ENCODE results near the gene PI4K2B.

The PI4K2B gene

GRCh38 chr4:25307596-25307995, 73.8 kb downstream of the PI4K2B start:
- H3K4me3 ChIP-seq (replicated peaks; ENCODE audit: insufficient read depth, low read length): no peak overlapping the region
- DNase-seq (ENCODE audit: low read depth in 1 of 2, low spot score in 1 of 2): no peak
- no peak overlapping the region for H3K27ac ChIP-seq (replicated peaks)
- no peak for TF ChIP-seq POLR2AphosphoS5 (IDR thresholded peaks at IDR 0.05; ENCODE audit: low read depth)
- TF ChIP-seq, protein P1, sequence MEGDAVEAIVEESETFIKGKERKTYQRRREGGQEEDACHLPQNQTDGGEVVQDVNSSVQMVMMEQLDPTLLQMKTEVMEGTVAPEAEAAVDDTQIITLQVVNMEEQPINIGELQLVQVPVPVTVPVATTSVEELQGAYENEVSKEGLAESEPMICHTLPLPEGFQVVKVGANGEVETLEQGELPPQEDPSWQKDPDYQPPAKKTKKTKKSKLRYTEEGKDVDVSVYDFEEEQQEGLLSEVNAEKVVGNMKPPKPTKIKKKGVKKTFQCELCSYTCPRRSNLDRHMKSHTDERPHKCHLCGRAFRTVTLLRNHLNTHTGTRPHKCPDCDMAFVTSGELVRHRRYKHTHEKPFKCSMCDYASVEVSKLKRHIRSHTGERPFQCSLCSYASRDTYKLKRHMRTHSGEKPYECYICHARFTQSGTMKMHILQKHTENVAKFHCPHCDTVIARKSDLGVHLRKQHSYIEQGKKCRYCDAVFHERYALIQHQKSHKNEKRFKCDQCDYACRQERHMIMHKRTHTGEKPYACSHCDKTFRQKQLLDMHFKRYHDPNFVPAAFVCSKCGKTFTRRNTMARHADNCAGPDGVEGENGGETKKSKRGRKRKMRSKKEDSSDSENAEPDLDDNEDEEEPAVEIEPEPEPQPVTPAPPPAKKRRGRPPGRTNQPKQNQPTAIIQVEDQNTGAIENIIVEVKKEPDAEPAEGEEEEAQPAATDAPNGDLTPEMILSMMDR (IDR thresholded peaks at IDR 0.05; ENCODE audit: insufficient read depth, low read length): no peak
- no peak for TF ChIP-seq REST (IDR thresholded peaks at IDR 0.05; ENCODE audit: insufficient replicate concordance, low read depth)
- no peak for TF ChIP-seq GABPA (IDR thresholded peaks at IDR 0.05; ENCODE audit: low read depth)
- no peak for TF ChIP-seq SPI1 (IDR thresholded peaks at IDR 0.05; ENCODE audit: borderline replicate concordance, low read depth)
- no peaks in the 10 kb centered on the region for H3K27me3 ChIP-seq (ENCODE audit: insufficient read depth, poor library complexity, severe bottlenecking)

DNA sequence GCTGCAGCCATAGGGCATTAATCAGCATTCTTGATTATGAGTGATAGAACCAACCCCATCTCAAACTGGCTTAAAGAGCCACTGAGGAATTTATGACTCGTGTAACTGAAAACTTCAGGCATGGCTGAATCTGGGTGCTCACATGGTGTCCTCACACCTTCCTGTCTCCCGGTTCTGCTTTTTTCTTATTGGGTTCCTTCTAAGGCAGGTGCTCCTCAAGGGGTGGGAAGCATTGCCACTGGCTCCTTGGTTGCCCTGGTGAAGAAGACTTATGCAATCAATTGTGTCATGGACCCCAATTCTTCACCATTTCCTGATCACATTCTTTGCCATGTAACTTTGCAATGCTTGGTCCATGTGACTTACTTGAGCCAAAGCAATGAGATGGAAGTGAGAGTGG, 74.5 kb downstream of the PI4K2B start:
- Histone ChIP-seq H3K4me3 (replicated peaks; ENCODE audit: insufficient read depth, low read length) (no peak overlapping the region), H3K27ac (replicated peaks) (no peak overlapping the region), H3K27me3 (ENCODE audit: insufficient read depth, poor library complexity, severe bottlenecking) (no peaks in the 10 kb centered on the region)
- TF ChIP-seq, protein P1 (IDR thresholded peaks at IDR 0.05; ENCODE audit: insufficient read depth, low read length): no peak
- no peak for TF ChIP-seq GABPA (IDR thresholded peaks at IDR 0.05; ENCODE audit: low read depth)
- TF ChIP-seq POLR2AphosphoS5 (IDR thresholded peaks at IDR 0.05; ENCODE audit: low read depth): no peak
- no peak; the same call in 1 of the 2 replicates for TF ChIP-seq SPI1 (IDR thresholded peaks at IDR 0.05; ENCODE audit: borderline replicate concordance, low read depth)
- no peak for TF ChIP-seq REST (IDR thresholded peaks at IDR 0.05; ENCODE audit: insufficient replicate concordance, low read depth)
- peak; percentile 12 to 32 for DNase-seq (ENCODE audit: low read depth in 1 of 2, low spot score in 1 of 2)

DNA sequence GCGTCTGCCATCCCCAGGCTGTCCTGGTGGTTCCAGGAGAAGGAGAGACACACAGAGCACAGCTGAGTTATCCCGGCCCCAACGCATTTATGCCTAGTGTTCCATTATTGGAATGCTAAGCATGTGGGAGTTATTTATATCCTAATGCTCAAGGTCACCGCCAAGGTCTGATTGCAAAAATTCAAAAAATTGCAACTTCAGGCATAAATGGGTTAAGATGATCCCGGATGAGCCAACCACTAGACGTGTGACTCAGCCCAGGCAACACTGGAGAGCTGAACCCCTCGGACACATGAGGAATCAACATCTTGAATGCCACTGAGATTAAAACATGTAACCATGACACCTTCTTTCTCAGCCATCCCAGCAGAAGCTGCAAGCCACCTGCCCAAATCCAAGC, 74.9 kb downstream of the PI4K2B start:
- TF ChIP-seq, protein P1 (IDR thresholded peaks at IDR 0.05; ENCODE audit: insufficient read depth, low read length): no peak
- no peak for TF ChIP-seq SPI1 (IDR thresholded peaks at IDR 0.05; ENCODE audit: borderline replicate concordance, low read depth)
- TF ChIP-seq POLR2AphosphoS5 (IDR thresholded peaks at IDR 0.05; ENCODE audit: low read depth): no peak
- TF ChIP-seq REST (IDR thresholded peaks at IDR 0.05; ENCODE audit: insufficient replicate concordance, low read depth): no peak
- TF ChIP-seq GABPA (IDR thresholded peaks at IDR 0.05; ENCODE audit: low read depth): no peak
- Histone ChIP-seq H3K27me3 (ENCODE audit: insufficient read depth, poor library complexity, severe bottlenecking) (no peaks in the 10 kb centered on the region), H3K4me3 (replicated peaks; ENCODE audit: insufficient read depth, low read length) (no peak overlapping the region), H3K27ac (replicated peaks) (no peak overlapping the region)
- no peak for DNase-seq (ENCODE audit: low read depth in 1 of 2, low spot score in 1 of 2)

Measured in HL-60 (cell line).